ENCODE results near the gene CEP135.

The CEP135 gene

GRCh38 chr4:55948726-55949481, at the start of gene CEP135:
TSS of gene CEP135 (plus strand) at chr4:55948945. CDS start at chr4:55952131, 3,186 bp downstream.
- peak within 1 kb of the TSS; percentile 87 for H3K4me3 ChIP-seq (ENCODE audit: low read length)
- peaks cover 8% of the 10 kb centered on the region for H3K4me1 ChIP-seq (ENCODE audit: control insufficient read depth, insufficient read depth, low read length)
- peak within 1 kb of the TSS; percentile 58 for H3K9ac ChIP-seq (ENCODE audit: low read length)
- H3K27me3 ChIP-seq (ENCODE audit: control insufficient read depth, insufficient read depth, low read length), result no peaks in the 10 kb centered on the region
- no peaks in the 10 kb centered on the region for H3K36me3 ChIP-seq (ENCODE audit: control insufficient read depth, insufficient read depth, low read length)
- peak within 1 kb of the TSS; percentile 88 for H3K27ac ChIP-seq (ENCODE audit: low read depth, low read length)

- no peaks in the 10 kb centered on the region for H3K27me3 ChIP-seq (ENCODE audit: control insufficient read depth, insufficient read depth, low read length)
- peaks cover 5% of the 10 kb centered on the region for H3K36me3 ChIP-seq (ENCODE audit: control insufficient read depth, insufficient read depth, low read length)
- no peak overlapping the region for H3K9ac ChIP-seq (ENCODE audit: low read length)
- H3K4me3 ChIP-seq (ENCODE audit: low read length), result no peak overlapping the region
- no peak overlapping the region for H3K27ac ChIP-seq (ENCODE audit: low read depth, low read length)
- no peaks in the 10 kb centered on the region for H3K4me1 ChIP-seq (ENCODE audit: control insufficient read depth, insufficient read depth, low read length)
Observed at GRCh38 chr4:55902677-55903076, 46.1 kb upstream of the CEP135 start.

- H3K36me3 ChIP-seq (ENCODE audit: control insufficient read depth, insufficient read depth, low read length), result peaks cover 5% of the 10 kb centered on the region
- no peak overlapping the region for H3K4me3 ChIP-seq (ENCODE audit: low read length)
- H3K27ac ChIP-seq (ENCODE audit: low read depth, low read length), result no peak overlapping the region
- no peak overlapping the region for H3K9ac ChIP-seq (ENCODE audit: low read length)
- H3K27me3 ChIP-seq (ENCODE audit: control insufficient read depth, insufficient read depth, low read length), result no peaks in the 10 kb centered on the region
- no peaks in the 10 kb centered on the region for H3K4me1 ChIP-seq (ENCODE audit: control insufficient read depth, insufficient read depth, low read length)
Observed at GRCh38 chr4:55903577-55903976, 45.2 kb upstream of the CEP135 start.

- Histone ChIP-seq H3K4me1 (ENCODE audit: control insufficient read depth, insufficient read depth, low read length) (no peaks in the 10 kb centered on the region), H3K36me3 (ENCODE audit: control insufficient read depth, insufficient read depth, low read length) (peaks cover 5% of the 10 kb centered on the region), H3K27ac (ENCODE audit: low read depth, low read length) (no peak overlapping the region), H3K4me3 (ENCODE audit: low read length) (no peak overlapping the region), H3K27me3 (ENCODE audit: control insufficient read depth, insufficient read depth, low read length) (no peaks in the 10 kb centered on the region), H3K9ac (ENCODE audit: low read length) (no peak overlapping the region)
Observed at GRCh38 chr4:55904576-55904975, 44.2 kb upstream of the CEP135 start.

GRCh38 chr4:55906323-55906722, 42.4 kb upstream of the CEP135 start:
- Histone ChIP-seq H3K27me3 (ENCODE audit: control insufficient read depth, insufficient read depth, low read length) (no peaks in the 10 kb centered on the region), H3K4me3 (ENCODE audit: low read length) (no peak overlapping the region), H3K36me3 (ENCODE audit: control insufficient read depth, insufficient read depth, low read length) (no peaks in the 10 kb centered on the region), H3K9ac (ENCODE audit: low read length) (no peak overlapping the region), H3K4me1 (ENCODE audit: control insufficient read depth, insufficient read depth, low read length) (no peaks in the 10 kb centered on the region), H3K27ac (ENCODE audit: low read depth, low read length) (no peak overlapping the region)

GRCh38 chr4:55906989-55907388, 41.8 kb upstream of the CEP135 start:
- Histone ChIP-seq H3K9ac (ENCODE audit: low read length) (no peak overlapping the region), H3K27me3 (ENCODE audit: control insufficient read depth, insufficient read depth, low read length) (no peaks in the 10 kb centered on the region), H3K27ac (ENCODE audit: low read depth, low read length) (no peak overlapping the region), H3K4me1 (ENCODE audit: control insufficient read depth, insufficient read depth, low read length) (no peaks in the 10 kb centered on the region), H3K36me3 (ENCODE audit: control insufficient read depth, insufficient read depth, low read length) (no peaks in the 10 kb centered on the region), H3K4me3 (ENCODE audit: low read length) (no peak overlapping the region)

- Histone ChIP-seq H3K27ac (ENCODE audit: low read depth, low read length) (no peak overlapping the region), H3K4me1 (ENCODE audit: control insufficient read depth, insufficient read depth, low read length) (no peaks in the 10 kb centered on the region)
Observed at GRCh38 chr4:55907469-55907868, 41.3 kb upstream of the CEP135 start.

GRCh38 chr4:55910140-55910539, 38.6 kb upstream of the CEP135 start:
- Histone ChIP-seq H3K36me3 (ENCODE audit: control insufficient read depth, insufficient read depth, low read length) (no peaks in the 10 kb centered on the region), H3K4me3 (ENCODE audit: low read length) (no peak overlapping the region), H3K4me1 (ENCODE audit: control insufficient read depth, insufficient read depth, low read length) (no peaks in the 10 kb centered on the region), H3K9ac (ENCODE audit: low read length) (no peak overlapping the region), H3K27me3 (ENCODE audit: control insufficient read depth, insufficient read depth, low read length) (no peaks in the 10 kb centered on the region), H3K27ac (ENCODE audit: low read depth, low read length) (no peak overlapping the region)

More at GRCh38 chr4:55907469-55907868, 41.3 kb upstream of the CEP135 start:
- no peaks in the 10 kb centered on the region for H3K27me3 ChIP-seq (ENCODE audit: control insufficient read depth, insufficient read depth, low read length)
- no peaks in the 10 kb centered on the region for H3K36me3 ChIP-seq (ENCODE audit: control insufficient read depth, insufficient read depth, low read length)
- H3K4me3 ChIP-seq (ENCODE audit: low read length), result no peak overlapping the region
- no peak overlapping the region for H3K9ac ChIP-seq (ENCODE audit: low read length)

GRCh38 chr4:55912249-55912648, 36.5 kb upstream of the CEP135 start:
- H3K27me3 ChIP-seq (ENCODE audit: control insufficient read depth, insufficient read depth, low read length), result no peaks in the 10 kb centered on the region
- H3K4me3 ChIP-seq (ENCODE audit: low read length), result no peak overlapping the region
- no peak overlapping the region for H3K9ac ChIP-seq (ENCODE audit: low read length)
- no peaks in the 10 kb centered on the region for H3K4me1 ChIP-seq (ENCODE audit: control insufficient read depth, insufficient read depth, low read length)
- no peaks in the 10 kb centered on the region for H3K36me3 ChIP-seq (ENCODE audit: control insufficient read depth, insufficient read depth, low read length)
- no peak overlapping the region for H3K27ac ChIP-seq (ENCODE audit: low read depth, low read length)

GRCh38 chr4:55920571-55920970, 28.2 kb upstream of the CEP135 start:
- Histone ChIP-seq H3K27ac (ENCODE audit: low read depth, low read length) (no peak overlapping the region), H3K9ac (ENCODE audit: low read length) (no peak overlapping the region), H3K27me3 (ENCODE audit: control insufficient read depth, insufficient read depth, low read length) (no peaks in the 10 kb centered on the region), H3K4me1 (ENCODE audit: control insufficient read depth, insufficient read depth, low read length) (no peaks in the 10 kb centered on the region), H3K36me3 (ENCODE audit: control insufficient read depth, insufficient read depth, low read length) (no peaks in the 10 kb centered on the region), H3K4me3 (ENCODE audit: low read length) (no peak overlapping the region)

GRCh38 chr4:55921093-55921492, 27.7 kb upstream of the CEP135 start:
- H3K27me3 ChIP-seq (ENCODE audit: control insufficient read depth, insufficient read depth, low read length), result no peaks in the 10 kb centered on the region
- H3K27ac ChIP-seq (ENCODE audit: low read depth, low read length), result no peak overlapping the region

GRCh38 chr4:55925241-55925640, 23.5 kb upstream of the CEP135 start:
- H3K4me3 ChIP-seq (ENCODE audit: low read length), result no peak overlapping the region
- H3K9ac ChIP-seq (ENCODE audit: low read length), result no peak overlapping the region
- no peaks in the 10 kb centered on the region for H3K36me3 ChIP-seq (ENCODE audit: control insufficient read depth, insufficient read depth, low read length)
- no peaks in the 10 kb centered on the region for H3K4me1 ChIP-seq (ENCODE audit: control insufficient read depth, insufficient read depth, low read length)
- H3K27ac ChIP-seq (ENCODE audit: low read depth, low read length), result no peak overlapping the region
- H3K27me3 ChIP-seq (ENCODE audit: control insufficient read depth, insufficient read depth, low read length), result no peaks in the 10 kb centered on the region

More at GRCh38 chr4:55921093-55921492, 27.7 kb upstream of the CEP135 start:
- H3K9ac ChIP-seq (ENCODE audit: low read length), result no peak overlapping the region
- H3K4me3 ChIP-seq (ENCODE audit: low read length), result no peak overlapping the region
- H3K36me3 ChIP-seq (ENCODE audit: control insufficient read depth, insufficient read depth, low read length), result no peaks in the 10 kb centered on the region
- no peaks in the 10 kb centered on the region for H3K4me1 ChIP-seq (ENCODE audit: control insufficient read depth, insufficient read depth, low read length)

GRCh38 chr4:55926610-55927009, 22.1 kb upstream of the CEP135 start:
- no peaks in the 10 kb centered on the region for H3K27me3 ChIP-seq (ENCODE audit: control insufficient read depth, insufficient read depth, low read length)
- H3K27ac ChIP-seq (ENCODE audit: low read depth, low read length), result no peak overlapping the region
- no peak overlapping the region for H3K9ac ChIP-seq (ENCODE audit: low read length)
- H3K4me3 ChIP-seq (ENCODE audit: low read length), result no peak overlapping the region
- no peaks in the 10 kb centered on the region for H3K36me3 ChIP-seq (ENCODE audit: control insufficient read depth, insufficient read depth, low read length)
- no peaks in the 10 kb centered on the region for H3K4me1 ChIP-seq (ENCODE audit: control insufficient read depth, insufficient read depth, low read length)
